Activated CD4-positive, alpha-beta T cell treated with anti-CD3 and anti-CD28 coated beads for 4 hours (primary cell): Measurements from ENCODE around the gene BBOX1.
"Not testable (repeated sequence)": the region's sequence is repeated elsewhere in the genome, so short reads cannot be mapped to it uniquely, and the experiment has no call there.

ENCODE experiments used
- DNase-seq, 2 donors: peaks; one replicate each; pipeline ENCODE4 v3.0.0-alpha.2; 2020

Gene BBOX1

DNA sequence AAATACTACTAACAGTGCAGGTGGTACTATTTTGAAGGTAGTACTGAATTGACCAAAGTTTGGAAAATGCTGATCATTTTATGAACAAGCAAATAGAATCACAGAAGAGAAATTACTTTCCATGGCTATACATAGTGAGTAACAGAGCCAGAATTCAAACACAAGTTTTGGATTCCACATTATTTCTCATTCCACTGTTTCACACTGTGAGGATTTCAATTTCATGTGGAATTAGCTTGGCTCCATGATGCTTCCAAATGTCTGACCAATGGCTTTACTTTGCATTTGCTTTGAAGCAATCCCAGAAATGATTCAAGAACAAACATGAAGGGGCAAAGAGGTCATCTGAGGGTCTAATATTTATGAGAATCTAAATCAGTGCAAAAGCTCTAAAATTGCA is 98.1 kb downstream of the BBOX1 start:
- no peak for DNase-seq

DNA sequence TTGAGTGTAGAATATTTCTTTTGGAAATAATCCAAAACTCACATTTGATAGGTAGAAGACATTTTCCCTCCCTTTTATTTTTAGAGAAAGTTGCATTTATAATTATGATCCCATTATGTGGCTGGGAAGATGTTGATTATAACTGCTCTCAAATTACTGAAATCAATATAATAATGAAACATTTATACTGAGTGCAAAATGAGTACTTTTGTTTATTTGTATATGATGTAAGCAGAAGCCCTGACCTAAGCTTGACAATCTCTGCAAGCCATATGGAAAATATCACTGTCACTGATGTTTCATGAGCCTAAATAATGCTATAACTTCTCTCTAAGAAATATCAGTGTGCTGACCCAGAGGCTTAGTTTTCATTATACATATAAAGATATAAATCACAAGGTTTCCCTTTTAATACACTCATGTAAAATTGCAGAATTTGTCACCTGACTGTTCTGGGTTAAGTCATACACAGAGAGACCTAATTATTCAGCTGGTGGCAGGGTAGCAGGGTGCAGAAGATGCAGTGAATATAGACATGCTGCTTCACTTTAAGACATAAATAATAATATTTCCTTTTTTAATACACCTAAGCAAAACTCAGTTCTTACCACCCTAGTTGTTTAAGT is 99.2 kb downstream of the BBOX1 start:
- DNase-seq, result no peak

DNA sequence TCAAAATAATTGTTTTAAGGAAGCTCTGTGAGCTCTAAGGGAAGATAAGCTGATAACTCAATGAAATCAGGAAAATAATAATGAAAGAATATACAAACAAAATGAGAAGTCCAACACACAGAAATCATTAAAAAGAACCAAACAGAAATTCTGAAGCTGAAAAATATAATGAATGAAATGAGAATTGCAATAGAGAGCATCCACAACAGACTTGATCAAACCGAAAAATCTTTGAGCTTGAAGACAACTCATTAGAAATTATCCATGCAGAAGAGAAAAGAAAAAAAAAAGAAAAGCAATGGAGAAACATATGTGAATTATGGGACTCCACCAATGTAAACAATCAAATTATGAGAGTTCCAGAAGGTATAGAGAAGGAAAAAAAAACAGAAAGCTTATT is 101.0 kb downstream of the BBOX1 start:
- no peak for DNase-seq

DNA sequence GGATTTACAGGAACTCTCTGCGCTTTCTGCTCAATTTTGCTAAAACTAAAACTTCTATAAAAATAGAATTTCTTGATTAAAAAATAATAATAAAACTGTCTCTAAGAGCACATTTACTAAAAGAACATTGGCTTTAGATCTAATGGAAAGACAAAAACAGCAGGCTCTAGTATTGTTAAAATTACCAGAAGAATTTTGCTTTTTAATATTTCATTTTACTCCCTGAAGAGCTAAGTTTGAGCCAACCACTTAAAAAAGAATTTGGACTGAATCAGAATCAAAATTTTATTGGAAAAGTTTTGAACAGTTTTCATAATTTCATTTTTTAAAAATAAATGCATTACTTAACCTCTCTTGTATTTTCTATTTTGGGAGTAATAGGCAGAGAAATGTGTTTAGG is 107.3 kb downstream of the BBOX1 start:
- DNase-seq, result no peak

DNA sequence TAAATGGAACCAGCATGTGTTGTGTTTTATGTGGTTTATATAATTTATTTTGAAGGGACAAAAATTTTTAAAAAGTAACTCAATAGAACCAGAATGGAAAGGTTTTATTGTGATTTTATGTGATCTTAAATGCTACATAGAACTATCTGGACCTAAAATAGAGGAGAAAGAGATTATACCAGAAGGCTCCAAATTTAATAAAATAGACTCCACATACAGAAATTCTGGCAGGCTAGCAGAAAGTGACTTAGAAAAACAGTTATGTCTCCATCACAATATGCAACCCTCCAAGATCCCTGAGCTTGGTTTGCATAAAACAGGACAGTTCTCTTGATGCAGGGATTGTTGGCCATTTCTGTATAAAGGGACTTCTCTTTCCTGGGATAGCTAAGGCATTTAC is 107.9 kb downstream of the BBOX1 start:
- no peak for DNase-seq

DNA sequence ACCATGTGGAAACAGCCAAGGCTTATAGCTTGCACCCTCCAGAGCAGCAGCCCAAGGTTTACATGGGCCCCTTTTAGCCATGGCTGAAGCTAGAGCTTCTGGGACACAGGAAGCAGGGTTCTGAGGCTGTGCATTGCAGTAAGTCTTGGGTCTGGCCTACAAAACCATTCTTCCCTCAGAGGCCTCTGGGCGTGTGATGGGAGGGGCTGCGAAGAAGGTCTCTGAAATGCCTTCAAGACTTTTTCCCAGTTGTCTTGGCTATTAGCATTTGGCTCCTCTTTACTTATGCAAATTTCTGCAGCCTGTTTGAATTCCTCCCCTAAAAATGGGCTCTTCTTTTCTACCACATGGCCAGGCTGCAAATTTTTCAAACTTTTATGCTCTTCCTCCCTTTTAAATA is 109.5 kb downstream of the BBOX1 start:
- DNase-seq, result no peak

DNA sequence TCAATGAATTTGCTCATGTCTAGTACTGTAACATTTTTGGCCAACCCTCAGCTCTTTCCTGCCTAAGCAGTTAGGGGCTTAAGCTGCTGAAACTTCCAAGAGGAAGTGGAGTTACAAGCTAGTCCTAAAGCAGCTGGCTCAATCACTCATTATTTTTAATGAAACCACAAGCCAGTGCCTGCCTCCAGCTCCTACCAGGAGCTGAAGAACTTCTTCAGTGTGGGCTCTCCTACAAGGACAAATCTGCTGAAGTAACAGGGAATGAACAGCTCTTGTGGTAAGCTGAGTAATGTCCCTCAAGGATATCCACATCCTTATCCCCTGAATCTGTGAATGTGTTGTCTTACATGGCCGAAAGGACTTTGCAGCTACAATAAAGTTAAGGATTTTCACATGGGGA is 112.5 kb downstream of the BBOX1 start:
- no peak for DNase-seq

DNA sequence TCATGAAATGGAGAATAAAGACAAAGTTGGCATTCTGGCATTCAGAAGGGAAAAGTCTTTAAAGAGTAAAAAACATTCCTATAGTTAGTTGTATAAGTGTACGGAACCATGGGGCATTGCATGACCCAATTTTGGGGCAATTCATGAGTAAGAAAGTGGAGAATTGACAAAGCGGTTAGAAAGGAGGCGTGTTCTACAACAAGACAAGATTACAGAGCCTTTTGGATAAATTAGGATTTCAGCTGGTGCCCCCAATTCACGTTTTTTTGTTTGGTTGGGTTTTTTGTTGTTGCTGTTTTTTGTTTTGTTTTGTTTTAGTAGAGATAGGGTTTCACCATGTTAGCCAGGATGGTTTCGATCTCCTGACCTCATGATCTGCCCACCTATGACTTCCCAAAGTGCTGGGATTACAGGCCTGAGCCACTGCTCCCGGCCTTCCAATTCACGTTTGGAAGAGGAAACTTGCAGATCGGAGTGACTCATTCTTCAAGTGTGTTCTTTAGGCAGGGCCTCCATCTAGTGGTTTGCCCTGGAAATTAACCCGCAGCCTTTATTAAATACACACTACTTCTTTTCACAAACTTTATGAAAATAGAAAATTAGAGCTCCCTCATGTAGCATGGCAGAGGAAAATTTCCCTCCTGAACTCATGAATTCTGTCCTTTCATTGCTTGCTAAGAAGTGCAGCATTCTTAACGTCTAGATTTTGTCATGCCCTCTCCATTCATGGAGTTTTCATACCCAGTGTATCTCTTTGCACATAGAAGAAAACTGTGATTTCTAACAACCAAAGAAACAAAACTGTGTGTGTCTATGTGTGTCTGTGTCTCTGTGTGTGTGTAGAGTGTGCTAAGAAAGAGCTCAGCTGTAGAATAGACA is 118.1 kb downstream of the BBOX1 start:
- no peak for DNase-seq

DNA sequence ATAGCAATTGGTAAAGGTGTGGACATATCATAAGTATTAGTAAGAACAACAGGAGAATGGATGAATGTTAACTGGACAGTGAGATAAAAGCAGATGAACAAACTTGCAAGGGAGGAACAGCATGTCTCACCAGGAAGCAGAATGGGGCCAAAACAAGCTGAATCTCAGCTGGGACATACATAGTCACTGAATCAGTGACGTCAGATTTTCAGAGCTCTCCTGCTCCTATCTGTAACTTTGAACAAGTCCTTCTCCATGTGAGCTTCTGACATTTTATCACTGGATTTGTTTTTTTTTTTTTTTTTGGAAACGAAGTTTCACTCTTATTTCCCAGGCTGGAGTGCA is 118.7 kb downstream of the BBOX1 start:
- DNase-seq, result no peak

DNA sequence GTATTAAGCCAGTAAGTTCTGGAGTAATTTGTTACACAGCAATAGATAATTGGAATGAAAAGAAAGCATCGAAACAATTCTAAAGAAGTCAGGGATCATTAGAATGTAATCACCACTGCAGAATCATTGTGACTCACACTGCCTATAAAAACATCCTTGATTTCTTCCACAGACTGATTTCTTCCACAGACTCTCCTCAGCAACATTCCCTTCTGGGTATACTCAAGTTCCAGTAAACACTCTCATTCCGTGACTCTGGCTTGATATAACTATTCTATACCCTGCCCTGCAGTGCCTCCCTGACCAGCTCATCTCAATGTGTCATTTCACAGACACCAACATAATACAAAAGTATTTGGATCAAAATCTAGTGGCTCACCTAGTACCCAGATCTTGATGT is 120.5 kb downstream of the BBOX1 start:
- DNase-seq, result no peak

DNA sequence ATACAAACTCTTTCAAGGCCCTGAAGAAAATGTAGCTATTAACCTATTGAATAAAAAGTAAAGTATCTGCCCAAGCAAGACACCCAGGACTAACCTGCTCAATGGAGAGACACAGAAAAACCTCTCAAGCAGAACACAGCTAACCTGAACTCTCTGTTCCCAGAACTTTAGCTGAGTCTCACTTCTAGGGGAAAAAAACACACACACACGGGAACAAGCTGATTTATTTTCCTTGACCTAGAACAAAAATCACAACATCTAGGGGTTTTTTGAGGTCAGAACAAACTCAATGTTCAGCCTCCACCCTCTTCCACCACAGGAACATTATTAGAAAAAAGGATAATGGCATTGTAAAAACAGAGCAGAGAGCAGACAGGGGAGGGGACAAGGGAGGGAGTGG is 121.6 kb downstream of the BBOX1 start:
- no peak for DNase-seq

DNA sequence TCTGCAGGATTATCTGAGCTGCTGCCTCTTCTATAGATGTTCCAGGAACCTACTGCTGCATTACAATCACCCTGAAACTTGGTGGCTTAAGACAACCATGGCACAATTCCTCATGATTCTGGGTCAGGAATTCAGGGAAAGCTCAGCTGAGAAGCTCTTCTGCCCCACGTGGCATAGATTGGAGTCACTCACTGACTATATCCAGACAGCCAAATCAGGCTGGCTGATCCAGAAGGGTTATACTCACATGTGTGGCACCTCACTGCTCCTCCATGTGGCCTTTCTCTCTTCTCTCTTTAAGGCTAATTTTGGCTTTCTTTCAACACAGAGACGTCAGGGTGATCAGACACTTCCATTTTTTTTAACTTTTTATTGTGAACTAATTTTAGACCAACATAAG is 125.5 kb downstream of the BBOX1 start:
- DNase-seq, result no peak

DNA sequence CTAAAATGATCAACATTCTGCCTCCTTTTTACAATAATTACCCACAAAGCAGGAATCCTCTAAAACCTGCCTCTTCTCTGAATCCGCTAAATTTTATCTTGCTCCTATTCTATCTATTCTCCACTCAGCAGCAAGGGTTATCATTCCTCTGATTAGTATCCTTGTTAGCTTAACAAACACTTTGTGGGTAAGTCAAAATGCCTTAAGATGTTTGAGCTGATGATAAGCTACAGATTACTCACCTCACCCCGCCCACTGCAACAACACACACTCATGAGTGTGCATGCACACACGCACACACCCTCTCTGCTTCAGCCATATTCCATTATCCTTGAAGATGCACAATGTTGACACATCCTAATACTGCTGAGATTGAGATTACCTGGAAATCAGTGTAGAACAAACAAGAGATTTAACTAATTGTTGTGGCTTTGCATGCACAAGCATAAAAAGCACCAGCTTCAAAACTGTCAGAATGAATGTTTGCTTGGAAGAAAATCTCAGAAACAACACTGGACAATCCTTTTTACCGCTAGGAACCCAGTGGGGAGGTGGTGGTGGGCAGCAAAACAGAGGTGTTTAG is 130.9 kb downstream of the BBOX1 start:
- DNase-seq, result no peak

DNA sequence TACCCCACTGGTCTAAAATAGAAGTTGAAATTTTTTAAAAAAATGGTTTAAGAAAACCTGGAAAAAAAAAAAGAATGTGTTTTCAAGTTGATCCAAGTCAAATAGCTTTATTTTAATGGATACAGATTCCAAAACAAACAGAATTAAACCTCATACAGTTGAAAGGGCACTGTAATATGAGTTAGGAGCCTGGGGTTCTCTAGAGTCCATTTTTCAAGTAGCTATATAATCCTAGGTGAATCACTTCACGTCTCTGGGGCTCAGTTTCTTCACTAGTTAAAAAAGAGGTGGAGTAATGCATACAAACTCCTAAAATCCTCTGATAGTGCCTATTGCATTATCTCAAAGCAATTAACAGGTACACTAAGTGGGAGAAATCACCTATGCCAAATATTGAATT is 132.9 kb downstream of the BBOX1 start:
- DNase-seq, result no peak

DNA sequence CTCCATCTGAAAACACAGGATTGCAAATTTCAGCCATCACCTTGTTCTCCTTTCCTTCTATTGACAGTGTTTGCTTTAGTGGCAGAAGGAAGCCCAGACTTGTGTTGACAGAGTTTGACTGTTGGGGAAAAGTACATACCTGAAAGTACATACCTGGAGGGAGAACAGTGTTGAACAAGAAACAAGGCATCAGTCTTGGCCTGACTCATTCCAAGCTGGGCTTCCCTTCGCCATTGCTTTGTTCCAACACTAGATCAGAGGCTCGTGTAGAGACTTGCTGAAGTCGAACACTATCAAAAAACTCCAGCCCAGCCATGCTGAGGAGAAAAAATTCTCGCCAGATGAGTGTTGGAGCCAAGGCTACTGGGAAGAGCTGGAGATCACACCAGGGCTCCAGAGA is 133.4 kb downstream of the BBOX1 start:
- DNase-seq, result no peak

DNA sequence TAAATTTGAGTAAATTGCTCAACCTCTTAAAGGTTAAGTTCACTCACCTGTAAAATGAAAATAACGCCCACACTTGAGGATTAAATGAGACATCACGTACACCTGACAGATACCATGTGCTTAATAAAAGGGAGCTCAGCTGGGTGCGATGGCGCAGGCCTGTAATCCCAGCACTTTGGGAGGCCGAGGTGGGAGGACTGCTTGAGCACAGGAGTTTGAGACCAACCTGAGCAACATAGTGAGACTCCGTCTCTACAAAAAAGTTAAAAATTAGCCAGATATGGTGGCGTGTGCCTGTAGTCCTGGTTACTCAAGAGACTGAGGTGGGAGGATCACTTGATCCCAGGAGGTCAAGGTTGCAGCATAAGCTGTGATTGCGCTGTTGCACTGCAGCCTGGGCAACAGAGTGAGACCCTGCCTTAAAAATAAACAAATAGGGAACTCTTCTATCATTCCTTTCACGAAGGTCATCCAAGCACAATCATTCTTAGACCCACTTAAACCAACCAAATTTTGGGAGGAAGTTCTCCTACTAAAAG is 134.1 kb downstream of the BBOX1 start:
- no peak for DNase-seq

DNA sequence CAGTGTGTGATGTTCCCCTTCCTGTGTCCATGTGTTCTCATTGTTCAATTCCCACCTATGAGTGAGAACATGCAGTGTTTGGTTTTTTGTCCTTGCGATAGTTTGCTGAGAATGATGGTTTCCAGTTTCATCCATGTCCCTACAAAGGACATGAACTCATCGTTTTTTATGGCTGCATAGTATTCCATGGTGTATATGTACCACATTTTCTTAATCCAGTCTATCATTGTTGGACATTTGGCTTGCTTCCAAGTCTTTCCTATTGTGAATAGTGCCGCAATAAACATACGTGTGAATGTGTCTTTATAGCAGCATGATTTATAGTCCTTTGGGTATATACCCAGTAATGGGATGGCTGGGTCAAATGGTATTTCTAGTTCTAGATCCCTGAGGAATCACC is 134.9 kb downstream of the BBOX1 start:
- not testable (repeated sequence) for DNase-seq
